ENCODE data around the gene AGBL1. TPM values are rescaled to one million over a fixed set of nuclear protein-coding genes. Genes with fewer than 3 reads are reported as not detected.

Gene AGBL1
- total RNA-seq, 1 donor from 2014 or later, result 4.8 TPM

DNA sequence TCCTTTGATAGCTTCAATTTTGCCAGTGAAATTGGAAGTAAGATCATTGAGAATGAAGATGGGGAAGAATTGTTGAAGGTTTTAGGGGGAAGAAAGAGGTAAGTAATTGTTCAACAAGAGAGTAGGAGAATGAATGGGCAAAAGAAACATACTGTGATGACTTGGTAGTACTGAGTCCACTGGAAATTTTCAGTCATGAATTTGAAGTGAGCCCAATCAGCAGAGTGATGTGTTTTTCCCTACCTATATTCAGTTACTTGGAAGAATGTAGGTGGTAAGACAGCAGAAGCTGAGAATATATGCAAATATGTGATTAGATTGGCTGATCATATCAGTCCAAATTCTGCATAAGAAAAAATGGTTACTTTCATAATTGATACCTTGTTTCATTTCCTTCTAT, 569.6 kb downstream of the AGBL1 start:
- DNase-seq, result no peak

DNA sequence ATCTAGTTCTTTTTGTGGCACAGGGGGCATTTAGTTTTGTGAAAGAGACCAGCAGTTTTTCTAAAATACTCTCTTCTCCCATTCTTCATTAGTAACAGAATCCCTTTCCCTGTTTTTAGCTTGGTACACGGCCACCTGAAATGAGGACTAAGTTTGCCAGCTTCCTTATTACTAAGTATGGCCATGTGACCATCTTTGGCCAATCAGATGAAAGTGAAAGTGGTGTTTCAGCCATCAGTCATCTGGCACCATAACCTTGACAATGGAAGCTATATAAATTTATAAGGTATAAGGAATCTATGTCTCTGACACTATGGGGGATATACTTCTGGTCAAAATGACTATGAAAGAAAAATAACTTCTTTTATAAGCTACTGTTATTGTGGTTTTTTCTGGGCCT, 570.4 kb downstream of the AGBL1 start:
- DNase-seq, result no peak

DNA sequence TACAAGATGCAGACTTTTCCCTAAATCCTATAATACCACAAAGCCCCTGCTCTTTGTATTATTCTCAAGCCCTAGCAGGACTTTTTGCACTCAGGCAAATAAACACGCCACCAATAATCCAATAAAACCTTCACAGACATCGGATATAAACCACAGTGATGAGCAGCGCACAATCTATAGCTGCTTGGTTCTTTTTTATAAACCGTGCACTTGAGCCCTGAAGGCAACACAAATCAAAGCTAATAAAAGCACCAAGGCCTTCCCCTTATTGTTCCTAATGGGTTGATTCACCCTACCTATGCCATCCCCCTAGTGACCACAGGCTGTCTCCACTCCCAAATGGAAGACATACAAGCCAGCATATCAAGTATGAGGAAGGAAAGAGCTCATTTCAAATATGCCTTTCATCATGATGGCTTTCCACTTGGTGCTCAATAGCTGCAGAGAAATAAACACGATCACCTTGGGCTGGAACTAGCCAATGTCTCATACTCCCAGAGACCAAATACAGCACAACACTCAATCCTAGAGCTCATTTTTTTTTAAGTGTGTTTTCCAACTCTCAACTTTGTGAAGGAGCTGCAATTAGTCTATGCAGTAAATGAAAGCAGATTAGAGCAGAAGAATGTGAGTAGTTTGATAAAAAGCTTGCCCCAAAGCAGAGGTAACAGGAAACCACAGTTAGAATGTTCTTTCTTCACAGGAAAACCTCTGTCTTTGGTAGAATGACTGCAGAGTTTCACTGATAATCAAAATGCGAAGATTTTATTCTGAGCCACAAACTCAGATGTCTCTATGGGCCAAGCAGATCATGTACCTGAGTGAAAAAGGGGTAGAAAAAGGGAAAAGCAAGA, 573.9 kb downstream of the AGBL1 start:
- DNase-seq, result no peak

DNA sequence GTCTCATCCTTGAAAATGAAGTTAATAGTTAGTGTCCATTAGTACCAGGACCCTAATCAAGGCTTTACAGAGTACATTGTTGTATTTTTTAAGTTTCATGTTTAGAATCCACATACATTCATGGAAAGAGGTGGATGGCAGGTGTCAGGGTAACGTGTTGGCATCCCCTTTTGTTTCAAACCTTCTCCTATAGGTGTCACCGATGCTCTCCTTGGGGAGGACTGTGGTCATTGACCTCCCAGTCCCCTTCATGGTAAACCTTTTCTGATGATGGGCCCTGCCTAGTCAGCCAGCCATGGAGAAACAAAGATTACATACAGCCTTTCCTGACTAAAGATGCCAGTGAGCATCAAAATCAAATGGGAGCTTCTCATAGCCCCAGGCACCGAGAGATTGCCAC, 574.8 kb downstream of the AGBL1 start:
- DNase-seq, result no peak

DNA sequence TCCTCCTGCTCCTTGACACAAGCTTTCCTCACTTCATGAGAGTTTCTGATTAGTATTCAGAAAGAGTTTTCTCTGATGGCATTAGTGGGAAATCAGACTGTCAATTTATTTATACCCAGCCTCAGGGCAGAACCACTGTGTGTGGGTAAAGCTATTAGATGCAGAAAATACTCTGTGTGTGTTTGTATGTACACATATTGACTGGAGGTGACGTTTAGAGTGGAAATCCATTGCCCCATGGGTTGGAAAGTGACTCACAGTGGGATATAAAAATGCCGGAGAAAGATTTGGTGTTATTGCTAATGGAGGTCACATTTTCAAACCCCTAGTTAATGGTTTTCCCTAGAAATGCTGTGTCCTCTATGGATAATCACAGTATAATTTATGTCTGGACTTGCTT, 577.6 kb downstream of the AGBL1 start:
- no peak for DNase-seq

DNA sequence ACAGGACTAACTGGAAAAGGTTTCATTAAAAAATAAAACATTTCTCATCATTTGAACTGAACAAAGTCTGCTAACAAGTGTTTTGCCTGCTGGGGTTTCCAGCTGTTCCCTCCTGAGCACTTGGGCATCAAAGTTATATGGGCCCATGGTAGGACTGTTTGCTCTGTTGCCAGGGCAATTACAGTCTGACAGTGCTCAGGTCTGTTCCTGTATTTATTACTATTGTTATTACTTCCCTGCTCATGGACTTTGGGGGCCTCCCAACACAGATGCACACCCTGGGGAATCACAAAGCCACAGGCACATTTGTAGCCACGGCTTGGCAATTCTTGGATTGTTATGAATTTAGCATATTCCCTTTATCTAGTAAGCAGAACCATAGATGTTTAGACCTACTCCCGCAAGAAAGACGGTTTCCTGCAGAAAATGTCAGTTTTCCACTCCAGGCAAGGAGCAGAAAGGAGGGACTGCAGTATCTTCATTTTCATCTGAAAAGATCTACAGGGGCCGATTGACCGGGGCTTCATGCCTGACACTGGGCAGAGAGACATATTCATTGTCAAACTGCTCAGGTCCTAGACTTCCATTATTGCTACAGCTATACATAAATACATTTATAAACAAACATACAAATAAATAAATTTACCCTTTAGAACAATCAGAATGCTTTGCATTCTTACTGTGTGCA, 580.2 kb downstream of the AGBL1 start:
- no peak for DNase-seq

DNA sequence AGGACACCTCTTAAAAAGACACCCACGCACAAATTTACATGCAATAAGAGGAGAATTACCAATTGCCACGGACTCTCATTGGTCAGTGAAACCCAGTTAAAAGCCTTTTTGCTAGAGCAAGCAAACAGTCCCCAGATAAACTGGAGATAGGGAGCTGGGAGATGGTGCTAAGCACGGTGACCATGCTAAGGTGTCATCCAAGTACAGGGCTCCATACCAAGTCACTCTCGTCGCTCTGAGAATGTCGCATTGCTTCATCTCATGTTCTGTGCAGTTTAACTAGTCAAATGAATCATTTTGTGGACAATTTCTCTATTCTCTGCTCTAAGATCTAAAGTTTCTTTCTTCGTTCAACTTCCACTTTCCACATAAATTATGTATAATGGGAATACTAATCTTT, 581.9 kb downstream of the AGBL1 start:
- DNase-seq, result no peak

DNA sequence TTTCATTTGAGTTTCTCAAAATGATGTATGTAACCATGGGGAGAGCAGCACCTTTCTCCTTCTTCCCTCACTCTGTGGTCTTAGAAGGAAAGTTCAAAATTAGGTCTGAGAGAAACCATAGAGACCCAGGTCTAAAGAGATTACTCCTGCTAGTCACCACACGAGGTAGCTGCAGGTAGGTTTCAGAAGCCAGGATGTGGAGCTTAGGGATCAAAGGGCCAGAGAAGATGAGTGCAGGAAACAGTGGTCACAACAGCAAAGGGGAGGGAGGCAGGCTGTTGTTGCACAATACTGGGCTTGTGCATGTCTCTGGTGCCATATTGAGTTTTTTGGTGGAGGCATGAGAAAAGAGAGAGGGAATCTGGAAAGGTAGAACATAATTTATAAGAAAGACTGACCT, 583.6 kb downstream of the AGBL1 start:
- DNase-seq, result no peak

DNA sequence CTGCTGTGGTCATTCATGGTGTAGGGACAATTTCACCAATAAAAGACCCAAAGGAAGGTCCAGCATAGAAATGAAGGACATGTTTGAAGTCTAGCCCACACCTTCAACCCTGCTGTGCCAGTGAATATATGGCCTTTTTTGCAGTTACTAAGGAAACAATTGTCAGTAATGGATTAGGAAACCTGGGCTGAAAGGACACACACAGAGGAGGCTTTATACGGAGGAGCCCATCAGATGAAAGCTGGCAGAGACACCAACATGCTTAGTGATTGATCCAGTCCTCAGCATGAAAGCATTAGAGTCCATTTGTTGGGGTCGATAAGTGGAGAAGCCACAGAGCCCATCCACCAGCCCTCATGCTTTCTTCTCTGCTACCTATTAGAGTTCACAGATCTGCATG, 584.3 kb downstream of the AGBL1 start:
- no peak for DNase-seq

DNA sequence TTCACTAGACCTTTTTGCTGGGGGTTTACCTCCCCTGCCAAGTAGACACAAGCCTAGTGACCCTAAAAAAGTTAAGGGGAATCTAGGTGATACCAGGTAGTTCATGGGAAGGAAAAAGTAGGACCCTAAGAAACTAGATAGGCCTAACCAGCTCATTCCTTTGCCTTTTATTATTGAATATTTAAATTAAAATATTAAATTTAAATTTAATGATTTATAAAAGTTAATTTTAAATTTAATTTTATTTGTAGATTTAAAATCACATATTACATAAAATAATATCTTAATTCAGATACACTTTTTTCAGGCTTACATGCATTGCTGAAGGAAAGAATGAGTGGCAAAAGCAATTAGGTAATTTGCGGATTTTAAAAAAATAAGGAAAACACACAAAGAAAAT, 584.9 kb downstream of the AGBL1 start:
- DNase-seq, result no peak

DNA sequence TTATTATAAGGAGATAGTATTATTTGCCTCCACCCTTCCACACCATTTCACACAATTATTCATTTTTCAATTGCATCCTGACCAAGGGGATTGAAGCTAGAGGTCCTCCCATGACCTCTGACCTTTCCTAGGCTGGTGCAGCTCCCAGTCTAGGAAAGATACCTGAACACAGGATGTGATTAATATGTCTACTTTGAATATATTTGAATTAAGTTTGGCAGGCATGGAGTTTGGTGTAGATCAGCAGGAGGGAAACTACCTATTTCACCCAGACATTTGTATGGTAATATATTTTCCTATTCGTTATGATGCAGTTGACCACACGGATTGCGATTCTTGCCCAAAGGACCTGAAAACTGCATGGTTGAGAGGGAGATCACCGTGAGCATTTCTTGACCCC, 596.3 kb downstream of the AGBL1 start:
- DNase-seq, result no peak

DNA sequence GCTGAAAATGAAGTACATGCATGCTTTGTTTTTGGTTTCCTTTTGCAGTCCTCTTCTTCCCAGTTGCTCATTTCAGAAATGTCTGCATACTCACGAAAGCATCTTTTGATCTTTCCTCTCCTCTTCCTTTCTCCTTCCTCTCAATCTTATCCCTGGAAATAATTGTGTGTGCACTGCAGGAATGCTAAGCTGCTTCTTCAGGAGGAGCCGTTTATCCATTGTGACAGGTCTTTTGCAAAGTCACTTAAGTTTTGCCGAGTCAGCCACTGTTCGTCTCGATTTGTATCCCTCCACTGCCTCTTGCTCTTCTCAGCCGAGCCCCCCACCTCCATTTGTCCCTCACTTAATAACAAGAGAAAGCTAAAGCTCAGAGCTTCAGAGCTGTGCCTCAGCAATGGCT, 597.6 kb downstream of the AGBL1 start:
- DNase-seq, result no peak

DNA sequence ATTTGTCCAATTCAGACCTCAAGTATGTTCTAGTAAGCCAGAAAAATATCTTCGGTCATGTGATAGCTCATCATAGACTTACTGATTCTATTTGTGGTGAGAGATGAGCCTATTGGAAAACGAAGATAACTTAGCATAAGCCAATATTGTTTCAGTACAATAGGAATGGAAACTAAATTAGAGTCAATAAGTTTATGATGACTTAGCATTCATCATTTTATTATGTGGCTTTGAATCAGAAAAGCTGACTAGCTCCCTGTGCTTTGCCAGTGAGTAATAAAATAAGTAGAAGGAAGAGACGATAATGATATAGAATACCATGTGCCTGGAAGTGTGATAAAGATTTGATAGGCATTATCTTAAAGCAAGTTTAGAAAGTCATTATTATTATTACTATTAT, 605.6 kb downstream of the AGBL1 start:
- no peak for DNase-seq

DNA sequence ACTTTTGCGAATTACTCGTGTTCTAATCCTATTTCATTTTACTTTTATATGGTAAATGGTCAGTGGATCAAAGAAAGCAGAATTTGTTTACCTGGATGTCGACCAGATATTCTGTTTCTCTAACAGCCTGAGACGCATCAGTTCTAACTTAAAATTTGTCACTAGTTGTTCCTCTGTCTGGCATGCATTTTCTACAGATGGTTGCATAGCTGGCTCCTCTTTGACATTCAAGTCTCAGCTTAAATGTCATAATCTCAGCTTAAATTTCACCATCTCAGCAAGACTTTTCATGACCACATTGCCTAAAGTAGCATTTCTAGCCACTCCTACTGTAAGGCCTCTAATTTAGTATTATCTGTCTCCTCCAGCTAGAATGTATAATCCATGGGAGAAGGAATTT, 609.3 kb downstream of the AGBL1 start:
- no peak for DNase-seq

DNA sequence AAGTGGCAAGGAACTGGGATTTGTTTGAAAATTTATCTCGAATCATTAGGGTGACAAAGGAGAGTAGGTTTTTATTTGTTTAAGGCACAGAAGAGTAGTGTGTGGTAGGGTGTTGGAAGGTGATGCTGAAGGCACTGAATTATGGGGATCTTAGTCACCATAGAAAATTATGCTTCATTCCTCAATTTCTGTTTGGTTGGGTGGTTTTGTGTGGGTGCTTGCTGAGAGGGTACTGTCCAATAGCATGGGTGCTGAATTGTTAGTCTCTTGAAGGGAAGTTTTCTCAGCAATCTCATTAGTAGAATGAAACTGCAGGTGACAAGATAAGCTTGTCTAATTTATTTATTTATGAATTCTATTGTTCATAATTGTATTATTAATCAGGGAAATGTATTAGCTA, 610.9 kb downstream of the AGBL1 start:
- no peak for DNase-seq

DNA sequence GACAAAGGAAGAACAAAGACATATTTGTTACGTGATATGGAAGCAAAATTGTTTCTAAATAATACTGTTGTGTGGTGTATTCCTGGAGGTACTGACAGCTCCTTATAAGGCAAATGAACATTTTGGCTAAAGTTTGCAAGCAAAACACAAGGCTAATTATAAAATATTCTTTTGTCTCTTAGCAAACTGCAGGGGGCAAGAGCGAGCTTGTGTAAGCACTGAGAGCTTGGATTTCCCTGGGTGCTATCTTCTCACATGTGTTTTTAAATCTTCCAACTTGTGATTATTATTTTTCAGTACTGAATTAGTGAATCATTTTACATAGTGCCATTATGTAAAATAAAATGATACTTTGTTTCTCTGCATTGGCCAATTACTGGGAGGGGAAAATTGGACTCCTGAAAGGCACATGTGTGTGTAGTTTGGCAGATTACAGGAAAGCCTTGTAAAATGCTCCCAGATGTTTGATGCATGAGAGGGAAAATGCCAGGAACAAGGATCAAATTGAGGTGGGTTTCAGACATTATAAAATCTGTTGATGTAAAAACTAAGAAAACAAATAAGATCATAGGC, 611.5 kb downstream of the AGBL1 start:
- DNase-seq, result no peak

DNA sequence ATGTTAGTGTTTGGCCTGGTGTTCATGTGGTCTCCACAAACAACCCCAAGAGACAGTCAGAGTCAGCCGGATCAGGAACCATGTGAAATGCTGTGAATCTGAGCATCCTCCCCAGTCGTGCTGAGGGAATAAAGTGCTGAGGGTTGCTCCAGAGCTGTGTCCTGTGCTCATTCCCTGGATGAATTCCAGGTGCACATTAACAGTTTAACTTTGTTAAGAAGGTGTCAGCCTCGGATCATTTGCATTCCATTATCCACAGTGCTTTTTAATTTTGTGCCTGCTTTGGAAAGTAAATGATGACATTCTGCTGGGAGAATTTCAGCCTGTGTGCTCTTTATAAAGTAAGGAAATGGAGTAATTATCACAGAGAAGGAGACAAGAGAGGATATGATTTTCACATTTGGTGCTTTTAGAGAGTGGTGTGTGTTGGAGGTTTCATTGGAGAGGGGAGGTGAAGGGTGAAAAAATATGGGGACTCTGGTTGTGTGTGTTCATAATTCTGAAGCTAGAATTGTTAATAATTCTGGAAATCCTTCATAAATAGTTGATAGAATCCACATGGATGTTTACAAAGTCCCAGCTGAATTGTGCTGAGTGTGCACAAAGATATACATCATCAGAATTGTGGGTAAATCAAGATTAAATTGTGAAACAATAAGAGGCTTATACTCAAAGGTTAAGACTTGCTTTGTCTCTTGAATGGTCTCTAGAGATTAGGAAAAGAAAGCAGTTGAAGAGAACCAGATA, 621.4 kb downstream of the AGBL1 start:
- no peak for DNase-seq

DNA sequence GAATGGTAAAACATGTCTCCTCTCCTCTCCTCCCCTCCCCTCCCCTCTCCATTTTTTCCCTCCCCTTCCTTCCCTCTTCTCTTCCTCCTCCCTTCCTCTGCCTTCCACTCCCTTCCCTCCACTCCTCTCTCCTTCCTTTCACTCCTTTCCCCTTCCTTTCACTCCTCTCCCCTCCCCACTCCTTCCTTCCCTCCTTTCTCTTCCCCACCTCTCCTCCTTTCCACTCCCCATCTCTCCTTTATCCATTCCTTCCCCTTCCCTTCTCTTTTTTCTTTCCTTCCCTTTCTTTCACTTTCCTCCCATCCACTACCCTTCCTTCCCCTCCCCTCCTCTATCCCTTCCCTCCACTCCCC, 621.9 kb downstream of the AGBL1 start:
- no peak for DNase-seq

DNA sequence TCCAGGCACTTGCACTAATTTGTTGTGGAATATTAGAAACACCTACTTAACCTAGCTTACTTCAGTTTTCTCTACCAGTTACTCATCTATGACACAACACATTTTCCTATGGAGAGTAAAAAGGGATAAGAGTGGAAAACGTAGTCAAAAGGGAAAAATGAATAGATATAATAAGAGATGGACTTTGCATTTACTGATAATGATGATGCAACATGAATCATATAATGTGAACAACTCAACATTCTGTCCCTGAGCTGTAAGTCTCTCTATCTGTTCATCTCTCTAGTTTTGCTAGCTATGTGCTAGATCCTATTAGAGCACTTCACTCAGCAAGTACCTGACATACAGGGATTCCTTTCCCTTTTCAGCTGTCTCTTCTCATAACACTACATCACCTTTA, 627.1 kb downstream of the AGBL1 start:
- no peak for DNase-seq

DNA sequence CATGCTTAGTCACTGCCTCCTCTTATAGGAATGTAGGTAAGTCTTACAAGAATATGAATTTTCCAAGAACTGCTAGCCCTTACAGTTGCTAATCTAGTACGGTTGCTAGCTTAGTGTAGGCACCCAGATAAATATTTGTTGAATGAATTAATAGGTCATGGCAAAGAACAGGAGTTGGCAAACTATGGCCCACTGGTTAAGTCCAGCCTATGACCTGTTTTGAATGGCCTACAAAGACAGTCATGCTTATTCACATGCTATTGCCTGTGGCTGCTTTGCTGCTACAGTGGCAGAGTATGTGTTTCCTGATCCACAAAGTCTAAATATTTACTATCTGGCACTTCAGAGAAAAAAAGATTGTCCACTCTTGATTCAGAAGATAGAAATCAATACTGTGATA, 631.8 kb downstream of the AGBL1 start:
- no peak for DNase-seq

DNA sequence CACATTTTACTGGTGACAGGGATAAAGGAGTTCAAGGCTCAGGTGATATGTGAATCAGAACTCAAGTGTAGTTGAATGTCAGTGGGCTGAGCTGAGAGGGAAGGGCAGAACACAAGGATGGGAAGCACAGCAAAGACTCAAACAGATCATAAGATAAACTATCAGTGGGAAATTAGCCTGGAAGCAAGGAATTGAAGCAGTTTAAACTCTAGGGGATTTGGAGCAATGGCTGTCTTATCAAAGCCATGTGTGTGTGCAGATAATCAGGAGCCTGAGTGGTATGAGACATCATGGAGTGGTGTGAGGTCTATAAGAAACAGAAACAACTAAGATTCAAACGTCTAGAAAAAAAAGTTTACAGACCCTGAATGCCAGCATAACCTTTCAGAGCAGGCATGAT, 634.6 kb downstream of the AGBL1 start:
- DNase-seq, result no peak

DNA sequence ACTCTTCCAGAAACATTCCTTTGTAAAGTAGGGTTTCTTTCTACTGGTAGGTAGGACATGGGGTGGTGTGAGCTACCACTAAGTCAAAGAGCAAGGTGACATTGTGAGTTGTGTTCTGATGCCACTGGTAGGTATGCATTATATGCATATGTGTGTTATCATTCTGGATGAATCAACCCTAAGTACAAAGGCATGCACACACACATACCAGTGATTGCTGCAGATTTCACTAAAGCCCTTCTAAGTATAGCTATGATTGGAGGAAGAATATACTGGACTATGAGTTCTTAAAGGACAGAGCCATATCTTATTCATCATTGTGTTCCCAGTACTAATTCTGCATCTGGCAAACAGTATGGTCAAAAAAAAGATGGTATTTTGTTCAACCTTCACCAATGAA, 646.0 kb downstream of the AGBL1 start:
- DNase-seq, result no peak

Data from skin of body (tissue), 2 donors.